K562 (cell line): ENCODE data around the gene GREB1.

ENCODE experiments used
- CHD4 ChIP-seq: fragments of 200-600 bp; sonication (generic); IDR thresholded peaks from 3 replicates; pipeline ENCODE4 v1.6.1; 2012; ENCODE audit warnings: low read depth, mild to moderate bottlenecking, mixed read lengths, low read length, inconsistent platforms; ENCODE audit not compliant: insufficient read depth, insufficient replicate concordance, poor library complexity, severe bottlenecking
- FOSL1 ChIP-seq: fragments of 200-800 bp; sonication (Bioruptor generic); conservative IDR thresholded peaks from 2 replicates; pipeline ENCODE4 v1.6.1; 2016; ENCODE audit warnings: missing genetic modification characterization, missing compliant biosample characterization
- HDAC2 ChIP-seq: fragments of 450-650 bp; IDR thresholded peaks from 2 replicates; pipeline ENCODE4 v1.6.1; 2016; ENCODE audit warnings: mild to moderate bottlenecking
- RBBP5 ChIP-seq: fragments of 200-600 bp; sonication (generic); IDR thresholded peaks from 2 replicates; pipeline ENCODE4 v1.6.1; 2012; ENCODE audit warnings: borderline replicate concordance, mild to moderate bottlenecking, low read length, control low read depth, inconsistent platforms; ENCODE audit not compliant: insufficient read depth, poor library complexity, severe bottlenecking
- RCOR1 ChIP-seq, 2 experiments: IDR thresholded peaks; 2 replicates each; pipeline ENCODE4 v1.6.1; 2012; ENCODE audit warnings: low read depth in 2 of 2, low read length in 2 of 2, borderline replicate concordance in 1 of 2, improper control_type of control experiment in 1 of 2
- SMC3 ChIP-seq: conservative IDR thresholded peaks from 2 replicates; pipeline ENCODE4 v1.6.1; 2011; ENCODE audit warnings: low read depth, low read length, improper control_type of control experiment; ENCODE audit not compliant: insufficient read depth
- ZNF143 ChIP-seq: sonication (generic); formaldehyde crosslinking; IDR thresholded peaks from 2 replicates; pipeline ENCODE4 v1.9.0; 2022; ENCODE audit warnings: mild to moderate bottlenecking, missing genetic modification reagents
- TF ChIP-seq, protein P1 (sequence below), 3 experiments: fragments of 200-800 bp in 1 of 3; fragments of 250-450 bp in 1 of 3; fragments of 450-650 bp in 1 of 3; sonication (Bioruptor Pico) in 1 of 3; sonication (Bioruptor generic) in 1 of 3; formaldehyde crosslinking in 1 of 3; IDR thresholded peaks; 2 replicates each; pipeline versions ENCODE4 v1.6.1 to v1.8.0; 2016 to 2022; ENCODE audit warnings: mild to moderate bottlenecking in 2 of 3, missing genetic modification characterization in 2 of 3, missing compliant biosample characterization in 1 of 3, moderate library complexity in 1 of 3
- TF ChIP-seq, protein P2 (sequence below): fragments of 250-450 bp; sonication (Bioruptor Pico); IDR thresholded peaks from 2 replicates; pipeline ENCODE4 v1.4.0; 2020; ENCODE audit warnings: borderline replicate concordance

DNA sequence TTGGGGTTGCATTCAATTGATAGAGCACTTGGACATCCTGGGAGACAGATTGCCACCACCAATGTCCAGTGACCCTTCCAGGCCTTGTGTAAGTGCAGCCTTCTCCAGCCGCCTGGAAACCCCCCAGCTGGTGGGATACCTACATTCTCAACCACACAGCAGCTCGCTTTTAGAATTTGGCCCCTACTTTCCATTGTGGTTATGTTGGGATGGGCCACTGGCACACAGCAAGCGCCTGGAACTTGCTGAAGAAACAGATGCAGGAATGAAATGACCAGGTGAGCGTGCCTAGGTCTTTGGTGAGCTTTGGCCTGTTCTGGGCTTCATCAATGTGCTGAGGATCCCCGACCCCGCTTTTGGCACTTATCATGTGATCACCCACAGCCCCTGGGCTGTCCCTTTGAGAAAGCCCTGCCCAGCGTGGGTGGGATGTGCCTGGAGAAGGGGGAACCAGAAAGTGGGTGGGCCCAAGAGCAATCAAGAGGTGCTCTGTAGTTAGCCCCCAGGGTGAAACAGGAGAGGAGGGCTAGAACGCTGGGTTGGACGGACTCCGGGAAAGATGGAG, 152.1 kb downstream of the GREB1 start:
- no peak for TF ChIP-seq CHD4
- TF ChIP-seq, protein P1, sequence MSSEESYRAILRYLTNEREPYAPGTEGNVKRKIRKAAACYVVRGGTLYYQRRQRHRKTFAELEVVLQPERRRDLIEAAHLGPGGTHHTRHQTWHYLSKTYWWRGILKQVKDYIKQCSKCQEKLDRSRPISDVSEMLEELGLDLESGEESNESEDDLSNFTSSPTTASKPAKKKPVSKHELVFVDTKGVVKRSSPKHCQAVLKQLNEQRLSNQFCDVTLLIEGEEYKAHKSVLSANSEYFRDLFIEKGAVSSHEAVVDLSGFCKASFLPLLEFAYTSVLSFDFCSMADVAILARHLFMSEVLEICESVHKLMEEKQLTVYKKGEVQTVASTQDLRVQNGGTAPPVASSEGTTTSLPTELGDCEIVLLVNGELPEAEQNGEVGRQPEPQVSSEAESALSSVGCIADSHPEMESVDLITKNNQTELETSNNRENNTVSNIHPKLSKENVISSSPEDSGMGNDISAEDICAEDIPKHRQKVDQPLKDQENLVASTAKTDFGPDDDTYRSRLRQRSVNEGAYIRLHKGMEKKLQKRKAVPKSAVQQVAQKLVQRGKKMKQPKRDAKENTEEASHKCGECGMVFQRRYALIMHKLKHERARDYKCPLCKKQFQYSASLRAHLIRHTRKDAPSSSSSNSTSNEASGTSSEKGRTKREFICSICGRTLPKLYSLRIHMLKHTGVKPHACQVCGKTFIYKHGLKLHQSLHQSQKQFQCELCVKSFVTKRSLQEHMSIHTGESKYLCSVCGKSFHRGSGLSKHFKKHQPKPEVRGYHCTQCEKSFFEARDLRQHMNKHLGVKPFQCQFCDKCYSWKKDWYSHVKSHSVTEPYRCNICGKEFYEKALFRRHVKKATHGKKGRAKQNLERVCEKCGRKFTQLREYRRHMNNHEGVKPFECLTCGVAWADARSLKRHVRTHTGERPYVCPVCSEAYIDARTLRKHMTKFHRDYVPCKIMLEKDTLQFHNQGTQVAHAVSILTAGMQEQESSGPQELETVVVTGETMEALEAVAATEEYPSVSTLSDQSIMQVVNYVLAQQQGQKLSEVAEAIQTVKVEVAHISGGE (CRISPR knock-in tag; IDR thresholded peaks at IDR 0.05): no peak
- no peak for TF ChIP-seq RBBP5
- TF ChIP-seq FOSL1 (tag): no peak
- no peak for TF ChIP-seq RCOR1 (IDR thresholded peaks at IDR 0.05; ENCODE audit: borderline replicate concordance in 1 of 2, low read depth in 2 of 2, low read length in 2 of 2)
- TF ChIP-seq, protein P2, sequence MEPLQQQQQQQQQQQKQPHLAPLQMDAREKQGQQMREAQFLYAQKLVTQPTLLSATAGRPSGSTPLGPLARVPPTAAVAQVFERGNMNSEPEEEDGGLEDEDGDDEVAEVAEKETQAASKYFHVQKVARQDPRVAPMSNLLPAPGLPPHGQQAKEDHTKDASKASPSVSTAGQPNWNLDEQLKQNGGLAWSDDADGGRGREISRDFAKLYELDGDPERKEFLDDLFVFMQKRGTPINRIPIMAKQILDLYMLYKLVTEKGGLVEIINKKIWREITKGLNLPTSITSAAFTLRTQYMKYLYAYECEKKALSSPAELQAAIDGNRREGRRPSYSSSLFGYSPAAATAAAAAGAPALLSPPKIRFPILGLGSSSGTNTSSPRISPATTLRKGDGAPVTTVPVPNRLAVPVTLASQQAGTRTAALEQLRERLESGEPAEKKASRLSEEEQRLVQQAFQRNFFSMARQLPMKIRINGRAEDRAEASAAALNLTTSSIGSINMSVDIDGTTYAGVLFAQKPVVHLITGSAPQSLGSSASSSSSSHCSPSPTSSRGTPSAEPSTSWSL (CRISPR knock-in tag): no peak
- no peak for TF ChIP-seq ZNF143 (CRISPR knock-in tag)
- TF ChIP-seq SMC3: no peak
- no peak for TF ChIP-seq HDAC2
